H1 (cell line): ENCODE data around the gene STK32A. TPM values are rescaled to one million over a fixed set of nuclear protein-coding genes. Genes with fewer than 3 reads are reported as not detected.

Experiments
- CTBP2 ChIP-seq: IDR thresholded peaks from 2 replicates; pipeline ENCODE4 v1.7.0; 2011; ENCODE audit warnings: borderline replicate concordance, mild to moderate bottlenecking, moderate library complexity, mixed read lengths, low read length; ENCODE audit not compliant: insufficient read depth, insufficient read length
- FOSL1 ChIP-seq: IDR thresholded peaks from 2 replicates; pipeline ENCODE4 v1.6.1; 2011; ENCODE audit warnings: mild to moderate bottlenecking, low read depth, low read length, moderate library complexity; ENCODE audit not compliant: insufficient read depth
- KDM1A ChIP-seq: fragments of 200-600, 300-600 bp; sonication (generic); IDR thresholded peaks from 2 replicates; pipeline ENCODE4 v1.7.1; 2016; ENCODE audit warnings: mild to moderate bottlenecking, low read length, borderline replicate concordance
- polyA plus RNA-seq, 7 experiments: library from polyadenylated mRNA; depleted of rRNA in 3 of 7; stranded (reverse) in 5 of 7; unstranded in 2 of 7; fragments of >200 nt in 5 of 7; fragments of 200-250 nt in 2 of 7; gene quantifications; 1 replicate in 5 of 7; 2 replicates in 1 of 7; 4 replicates in 1 of 7; pipeline versions ENCODE4 v1.2.1 to v1.2.3, GENCODE V29; 2011 to 2013; ENCODE audit warnings: missing spikeins in 2 of 7, mixed read lengths in 2 of 7
- total RNA-seq: library from RNA; stranded (reverse); fragmentation: NEBNext Ultra II Directional; extraction: Animal tissue kit (Norgen Biotek cat#: 25700); gene quantifications from 2 replicates; pipeline ENCODE4 v1.2.1, GENCODE V29; 2021

STK32A gene
- total and polyA plus RNA-seq, 2 of the 8 experiments (the other 6 are each of a cell fraction or from before 2014, with no cell fraction given) = 1.3 to 2.5 TPM

GRCh38 chr5:147340941-147341340 lies 106.1 kb downstream of the STK32A start (continued):
- TF ChIP-seq KDM1A = no peak
- TF ChIP-seq FOSL1 = no peak
- TF ChIP-seq CTBP2 = no peak
- TF ChIP-seq, all 59 proteins: peak for 0
